Karpas-422 (cell line): Measurements from ENCODE around the gene CCNB3. TPM values are rescaled to one million over a fixed set of nuclear protein-coding genes. Genes with fewer than 3 reads are reported as not detected.
"Not testable (repeated sequence)": the region's sequence is repeated elsewhere in the genome, so short reads cannot be mapped to it uniquely, and the experiment has no call there.

Source experiments
- DNase-seq: peaks from one replicate; pipeline ENCODE4 v3.0.0-alpha.2; 2015
- H2AFZ ChIP-seq: fragments of 200-600 bp; sonication (generic); 2 replicates; pipeline ENCODE4 v1.6.1; 2014; ENCODE audit warnings: antibody characterized with exemption, low read length, mixed read lengths
- H3K27ac ChIP-seq: fragments of 200-600 bp; sonication (generic); 2 replicates; pipeline ENCODE4 v1.5.1; 2014; ENCODE audit warnings: mild to moderate bottlenecking, low read length, moderate library complexity
- H3K27me3 ChIP-seq: fragments of 200-600 bp; sonication (generic); 2 replicates; pipeline ENCODE4 v1.6.1; 2014; ENCODE audit warnings: low read length, mixed read lengths
- H3K36me3 ChIP-seq: fragments of 200-600 bp; sonication (generic); 2 replicates; pipeline ENCODE4 v1.6.1; 2014; ENCODE audit warnings: low read length, mixed read lengths; ENCODE audit not compliant: insufficient read depth
- H3K4me1 ChIP-seq: fragments of 200-600 bp; sonication (generic); 2 replicates; pipeline ENCODE4 v1.6.1; 2014; ENCODE audit warnings: mild to moderate bottlenecking, low read length, mixed read lengths
- H3K4me2 ChIP-seq: fragments of 200-600 bp; sonication (generic); 2 replicates; pipeline ENCODE4 v1.6.1; 2014; ENCODE audit warnings: low read length, low read depth, mild to moderate bottlenecking; ENCODE audit not compliant: poor library complexity, severe bottlenecking
- H3K4me3 ChIP-seq: fragments of 200-600 bp; sonication (generic); 2 replicates; pipeline ENCODE4 v1.5.1; 2014; ENCODE audit warnings: mild to moderate bottlenecking, antibody characterized with exemption, low read length, mixed read lengths
- H3K79me2 ChIP-seq: fragments of 200-600 bp; sonication (generic); 2 replicates; pipeline ENCODE4 v1.6.1; 2014; ENCODE audit warnings: mild to moderate bottlenecking, low read length, mixed read lengths
- H3K9ac ChIP-seq: fragments of 200-600 bp; sonication (generic); 2 replicates; pipeline ENCODE4 v1.6.0; 2014; ENCODE audit warnings: low read length
- H3K9me2 ChIP-seq: fragments of 200-600 bp; sonication (generic), shearing (Covaris generic); replicated peaks from 2 replicates; pipeline ENCODE4 v1.6.0; 2014; ENCODE audit warnings: mild to moderate bottlenecking, low read length, moderate library complexity; ENCODE audit not compliant: insufficient read depth
- H3K9me3 ChIP-seq: fragments of 300-700, 200-600 bp; sonication (generic); 2 replicates; pipeline ENCODE4 v1.6.1; 2014; ENCODE audit warnings: low read length, mixed read lengths
- H4K20me1 ChIP-seq: fragments of 200-600 bp; sonication (generic); 2 replicates; pipeline ENCODE4 v1.6.1; 2014; ENCODE audit warnings: mild to moderate bottlenecking, antibody characterized with exemption, low read length, low read depth; ENCODE audit not compliant: insufficient read depth
- total RNA-seq: library from RNA; depleted of rRNA; stranded (reverse); fragments of >200 nt; shearing (Covaris generic); gene quantifications from 2 replicates; pipeline ENCODE4 v1.2.3, GENCODE V29; 2014; ENCODE audit warnings: low replicate concordance

CCNB3 gene
- total RNA-seq, 1 experiment from 2014 or later = 0.78 TPM

- H3K27me3 ChIP-seq = no peaks in the 10 kb centered on the region
- H4K20me1 ChIP-seq = no peaks in the 10 kb centered on the region
- H3K4me3 ChIP-seq = no peak overlapping the region
- no peaks in the 10 kb centered on the region for H3K36me3 ChIP-seq
- no peak overlapping the region for H2AFZ ChIP-seq
- no peaks in the 10 kb centered on the region for H3K9me3 ChIP-seq
- no peaks in the 10 kb centered on the region for H3K79me2 ChIP-seq
- H3K9ac ChIP-seq = no peak overlapping the region
- no peak overlapping the region for H3K27ac ChIP-seq
- no peaks in the 10 kb centered on the region for H3K4me1 ChIP-seq
- H3K4me2 ChIP-seq = no peak overlapping the region
- peak; percentile 73 for DNase-seq
- no peaks in the 10 kb centered on the region for H3K9me2 ChIP-seq
Measured at GRCh38 chrX:50211510-50211909, 6.9 kb downstream of the CCNB3 start.

- Histone ChIP-seq H3K4me3 (no peak overlapping the region), H3K4me1 (no peaks in the 10 kb centered on the region), H3K36me3 (no peaks in the 10 kb centered on the region), H3K4me2 (no peak overlapping the region), H3K27ac (no peak overlapping the region), H3K9me2 (no peaks in the 10 kb centered on the region), H3K9ac (no peak overlapping the region), H3K9me3 (no peaks in the 10 kb centered on the region), H3K27me3 (no peaks in the 10 kb centered on the region), H4K20me1 (no peaks in the 10 kb centered on the region), H3K79me2 (no peaks in the 10 kb centered on the region), H2AFZ (no peak overlapping the region)
- no peak for DNase-seq
Measured at GRCh38 chrX:50281253-50281652, 76.7 kb downstream of the CCNB3 start.

GRCh38 chrX:50327235-50327634 lies 122.7 kb downstream of the CCNB3 start:
- H3K9ac ChIP-seq = no peak overlapping the region
- H2AFZ ChIP-seq = no peak overlapping the region
- H3K36me3 ChIP-seq = no peaks in the 10 kb centered on the region
- H3K4me2 ChIP-seq = no peak overlapping the region
- no peak for DNase-seq
- no peak overlapping the region for H3K4me3 ChIP-seq
- no peaks in the 10 kb centered on the region for H4K20me1 ChIP-seq
- H3K9me3 ChIP-seq = no peaks in the 10 kb centered on the region; the same call in 1 of the 2 replicates
- H3K27me3 ChIP-seq = no peaks in the 10 kb centered on the region
- H3K4me1 ChIP-seq = no peaks in the 10 kb centered on the region
- no peak overlapping the region for H3K27ac ChIP-seq
- no peaks in the 10 kb centered on the region for H3K9me2 ChIP-seq
- no peaks in the 10 kb centered on the region for H3K79me2 ChIP-seq

- H2AFZ ChIP-seq, H3K9me2 ChIP-seq: not testable (repeated sequence)
Measured at GRCh38 chrX:50332668-50333067, 128.1 kb downstream of the CCNB3 start.

GRCh38 chrX:50333308-50333707 lies 128.7 kb downstream of the CCNB3 start:
- Histone ChIP-seq H3K9me3 (no peaks in the 10 kb centered on the region), H3K4me1 (no peaks in the 10 kb centered on the region), H3K9ac (no peak overlapping the region), H3K27ac (no peak overlapping the region), H3K4me3 (no peak overlapping the region), H3K79me2 (no peaks in the 10 kb centered on the region), H3K9me2 (no peaks in the 10 kb centered on the region), H3K27me3 (no peaks in the 10 kb centered on the region), H4K20me1 (no peaks in the 10 kb centered on the region), H2AFZ (no peak overlapping the region), H3K4me2 (no peak overlapping the region), H3K36me3 (no peaks in the 10 kb centered on the region)
- DNase-seq = peak; percentile 11

More at GRCh38 chrX:50332668-50333067, 128.1 kb downstream of the CCNB3 start:
- H3K27ac ChIP-seq, H3K79me2 ChIP-seq, H3K4me1 ChIP-seq, H3K27me3 ChIP-seq, H3K9me3 ChIP-seq, H3K36me3 ChIP-seq, H3K4me2 ChIP-seq, H4K20me1 ChIP-seq, H3K4me3 ChIP-seq, H3K9ac ChIP-seq: not testable (repeated sequence)
- peak; percentile 44 for DNase-seq

- Histone ChIP-seq H3K36me3 (no peaks in the 10 kb centered on the region), H3K9ac (no peak overlapping the region), H3K4me2 (no peak overlapping the region), H3K4me3 (no peak overlapping the region), H3K27ac (no peak overlapping the region), H3K4me1 (no peaks in the 10 kb centered on the region), H3K9me3 (no peaks in the 10 kb centered on the region), H3K79me2 (no peaks in the 10 kb centered on the region), H2AFZ (no peak overlapping the region), H4K20me1 (no peaks in the 10 kb centered on the region), H3K27me3 (no peaks in the 10 kb centered on the region), H3K9me2 (no peaks in the 10 kb centered on the region)
- DNase-seq = no peak
Measured at GRCh38 chrX:50343917-50344316, 139.4 kb downstream of the CCNB3 start.

- no peak overlapping the region for H2AFZ ChIP-seq
- no peaks in the 10 kb centered on the region for H3K9me3 ChIP-seq
- no peak overlapping the region for H3K4me3 ChIP-seq
- no peaks in the 10 kb centered on the region for H4K20me1 ChIP-seq
- no peaks in the 10 kb centered on the region for H3K27me3 ChIP-seq
- no peak overlapping the region for H3K4me2 ChIP-seq
- no peak overlapping the region for H3K9ac ChIP-seq
- H3K9me2 ChIP-seq = no peaks in the 10 kb centered on the region
- H3K4me1 ChIP-seq = no peaks in the 10 kb centered on the region
- no peaks in the 10 kb centered on the region for H3K36me3 ChIP-seq
- H3K27ac ChIP-seq = no peak overlapping the region
- DNase-seq = no peak
- H3K79me2 ChIP-seq = no peaks in the 10 kb centered on the region
Measured at GRCh38 chrX:50372966-50373365, 168.4 kb downstream of the CCNB3 start.

GRCh38 chrX:50375481-50376267 lies 171.1 kb downstream of the CCNB3 start:
- Histone ChIP-seq H3K4me2 (no peak overlapping the region), H2AFZ (no peak overlapping the region), H3K9me3 (no peaks in the 10 kb centered on the region), H3K36me3 (no peaks in the 10 kb centered on the region), H4K20me1 (no peaks in the 10 kb centered on the region), H3K4me3 (no peak overlapping the region), H3K79me2 (no peaks in the 10 kb centered on the region), H3K9me2 (no peaks in the 10 kb centered on the region), H3K27ac (no peak overlapping the region), H3K27me3 (no peaks in the 10 kb centered on the region), H3K9ac (no peak overlapping the region), H3K4me1 (no peaks in the 10 kb centered on the region)
- DNase-seq = no peak
